GM12891 (cell line): ENCODE measurements around the gene OSER1.
"Not testable (repeated sequence)": the region's sequence is repeated elsewhere in the genome, so short reads cannot be mapped to it uniquely, and the experiment has no call there.

Source experiments
- DNase-seq: peaks from one replicate; pipeline ENCODE4 v3.0.0; 2011; ENCODE audit warnings: low spot score; ENCODE audit not compliant: insufficient read length
- FAIRE-seq: peaks from 2 replicates; lab custom pipeline; 2011; peaks lifted over from hg19 to GRCh38; lab: Jason Lieb, UNC
- PAX5 ChIP-seq: IDR thresholded peaks from 2 replicates; pipeline ENCODE4 v1.6.1; 2011; ENCODE audit warnings: low read length, moderate library complexity, mild to moderate bottlenecking; ENCODE audit not compliant: insufficient read depth, severe bottlenecking
- POLR2A ChIP-seq: IDR thresholded peaks from 2 replicates; pipeline ENCODE4 v1.6.1; 2011; ENCODE audit warnings: low read depth, low read length, control low read depth
- POLR2AphosphoS5 ChIP-seq: IDR thresholded peaks from 2 replicates; pipeline ENCODE4 v1.6.1; 2011; ENCODE audit warnings: low read depth, low read length, control low read depth
- POU2F2 ChIP-seq: IDR thresholded peaks from 2 replicates; pipeline ENCODE4 v1.6.1; 2011; ENCODE audit warnings: low read depth, mild to moderate bottlenecking, control low read depth, low read length, moderate library complexity
- SPI1 ChIP-seq: IDR thresholded peaks from 2 replicates; pipeline ENCODE4 v1.6.1; 2011; ENCODE audit warnings: low read depth, low read length, control low read depth
- TAF1 ChIP-seq: IDR thresholded peaks from 2 replicates; pipeline ENCODE4 v1.6.1; 2011; ENCODE audit warnings: low read depth, low read length, control low read depth

The OSER1 gene

DNA sequence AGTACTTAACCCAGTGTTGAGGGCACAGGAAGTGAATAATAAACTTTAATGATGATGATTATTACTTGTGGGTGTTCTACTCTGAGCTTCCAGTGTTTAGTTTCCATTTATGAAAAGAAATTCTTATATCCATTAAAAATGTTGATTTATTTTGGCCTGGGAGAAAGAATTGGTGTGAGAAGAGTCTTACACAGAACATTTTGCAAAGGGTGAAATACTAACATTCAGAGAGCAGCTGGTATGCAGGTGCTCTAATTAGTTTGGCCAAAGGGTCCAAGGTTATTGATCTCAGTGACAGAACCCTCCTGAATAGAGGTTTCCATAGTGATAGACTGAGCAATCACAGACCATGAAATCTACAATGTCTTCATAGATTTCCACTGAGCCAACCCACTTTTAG lies 4.4 kb downstream of the OSER1 start:
- no peak for FAIRE-seq

GRCh38 chr20:44204832-44205215 lies 5.7 kb downstream of the OSER1 start:
- DNase-seq, result no peak
- FAIRE-seq, result no peak
- TF ChIP-seq POLR2A (no peak), SPI1 (no peak), PAX5 (no peak), TAF1 (no peak), POU2F2 (no peak), POLR2AphosphoS5 (no peak)

More for the DNA sequence above, 4.4 kb downstream of the OSER1 start:
- TF ChIP-seq TAF1, result no peak
- TF ChIP-seq POLR2A, result no peak
- no peak for TF ChIP-seq POU2F2
- no peak for TF ChIP-seq PAX5
- TF ChIP-seq SPI1, result no peak
- TF ChIP-seq POLR2AphosphoS5, result no peak
- DNase-seq, result no peak

DNA sequence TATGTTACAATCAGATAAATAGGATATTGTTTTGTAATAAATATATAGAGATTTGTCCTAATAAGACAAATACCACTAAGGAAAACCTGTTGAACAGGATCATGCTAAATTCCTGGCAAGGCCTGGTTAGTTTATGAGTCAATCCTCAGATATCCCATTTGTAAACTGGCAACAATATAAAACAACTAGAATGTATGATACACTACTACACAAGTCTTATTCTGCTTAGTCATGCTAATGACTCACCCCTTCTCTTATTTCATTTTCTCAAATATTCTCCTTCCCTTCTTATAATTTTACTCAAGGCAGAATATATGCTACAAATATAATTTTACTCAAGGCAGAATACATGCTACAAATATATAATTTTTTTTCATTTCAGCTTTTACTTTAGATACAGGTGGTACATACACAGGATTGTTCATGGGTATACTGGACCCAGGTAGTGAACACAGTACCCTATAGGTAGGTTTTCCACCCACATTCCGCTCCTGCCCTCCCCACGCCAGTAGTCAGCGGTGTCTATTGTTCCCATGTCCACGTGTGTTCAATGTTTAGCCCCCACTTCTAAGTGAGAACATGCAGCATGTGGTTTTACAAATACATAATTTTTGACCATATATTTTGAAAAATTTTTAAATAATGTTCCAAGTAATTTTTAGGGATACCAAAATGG lies 6.3 kb downstream of the OSER1 start:
- FAIRE-seq (no peak), DNase-seq (no peak)
- TF ChIP-seq SPI1 (no peak), TAF1 (no peak), POLR2AphosphoS5 (no peak)

GRCh38 chr20:44203161-44203560 lies 7.4 kb downstream of the OSER1 start:
- TF ChIP-seq POU2F2 (no peak), POLR2A (no peak), TAF1 (no peak), POLR2AphosphoS5 (no peak), PAX5 (no peak), SPI1 (no peak)
- FAIRE-seq (no peak), DNase-seq (no peak)

GRCh38 chr20:44200983-44201382 lies 9.6 kb downstream of the OSER1 start:
- DNase-seq (no peak), FAIRE-seq (no peak)
- TF ChIP-seq PAX5, result no peak
- no peak for TF ChIP-seq POLR2AphosphoS5
- no peak for TF ChIP-seq POU2F2
- no peak for TF ChIP-seq POLR2A
- TF ChIP-seq SPI1, result no peak
- TF ChIP-seq TAF1, result no peak

- DNase-seq (no peak), FAIRE-seq (no peak)
- TF ChIP-seq SPI1, result no peak
Observed at GRCh38 chr20:44200371-44200770, 10.2 kb downstream of the OSER1 start.

GRCh38 chr20:44199877-44200276 lies 10.7 kb downstream of the OSER1 start:
- TF ChIP-seq TAF1 (no peak), SPI1 (no peak), PAX5 (no peak)
- DNase-seq (no peak), FAIRE-seq (no peak)

DNA sequence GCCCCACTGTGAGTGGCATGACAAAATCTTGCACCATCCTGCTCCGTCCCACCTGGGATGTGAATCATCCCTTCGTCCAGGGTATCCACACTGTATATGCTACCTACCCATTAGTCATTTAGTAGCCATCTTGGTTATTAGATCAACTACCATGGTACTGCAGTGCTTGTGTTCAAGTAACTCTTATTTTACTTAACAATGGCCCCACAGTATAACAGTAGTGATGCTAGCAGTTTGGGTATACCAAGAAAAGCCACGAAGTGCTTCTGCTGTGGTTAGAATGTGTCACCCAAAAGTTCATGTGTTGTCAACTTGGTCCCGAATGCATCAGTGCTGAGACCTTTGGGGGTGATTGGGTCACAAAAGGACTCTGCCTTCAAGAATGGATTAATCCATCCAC lies 11.7 kb downstream of the OSER1 start:
- FAIRE-seq, result no peak
- no peak for DNase-seq
- no peak for TF ChIP-seq TAF1
- no peak for TF ChIP-seq PAX5
- no peak for TF ChIP-seq POLR2AphosphoS5
- TF ChIP-seq POU2F2, result no peak
- no peak for TF ChIP-seq SPI1
- TF ChIP-seq POLR2A, result no peak

DNA sequence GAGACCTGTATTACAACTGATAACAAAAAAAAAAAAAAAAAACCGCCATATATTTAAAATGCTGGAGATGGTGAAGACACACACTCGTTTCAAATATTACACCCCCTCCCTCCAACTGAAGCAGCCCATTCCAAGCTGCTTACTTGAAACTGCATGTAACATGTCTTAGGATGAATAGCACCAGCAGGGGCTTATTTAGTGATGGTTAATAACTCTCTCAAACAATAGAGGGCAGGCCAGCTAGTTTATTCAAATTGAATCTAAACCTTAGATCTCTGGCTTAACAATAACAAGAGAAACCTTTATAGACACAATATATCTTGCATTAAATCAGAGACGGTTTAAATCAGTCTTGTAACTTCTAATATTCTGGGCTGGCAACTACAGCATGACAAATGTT lies 14.3 kb downstream of the OSER1 start:
- no peak for TF ChIP-seq POLR2A
- no peak for TF ChIP-seq SPI1
- no peak for TF ChIP-seq POLR2AphosphoS5
- TF ChIP-seq POU2F2, result no peak
- no peak for TF ChIP-seq TAF1
- no peak for TF ChIP-seq PAX5
- FAIRE-seq, result no peak
- no peak for DNase-seq

- FAIRE-seq (no peak), DNase-seq (no peak)
- TF ChIP-seq POLR2AphosphoS5, result no peak
- TF ChIP-seq TAF1, result no peak
- TF ChIP-seq SPI1, result no peak
- TF ChIP-seq POLR2A, result no peak
- TF ChIP-seq PAX5, result no peak
- TF ChIP-seq POU2F2, result no peak
Observed at GRCh38 chr20:44195605-44196004, 15.0 kb downstream of the OSER1 start.

GRCh38 chr20:44193801-44194200 lies 16.8 kb downstream of the OSER1 start:
- no peak for DNase-seq
- no peak for TF ChIP-seq POLR2A
- no peak for TF ChIP-seq SPI1
- no peak for TF ChIP-seq TAF1
- no peak for TF ChIP-seq PAX5
- no peak for TF ChIP-seq POLR2AphosphoS5
- no peak for TF ChIP-seq POU2F2
- no peak for FAIRE-seq

- DNase-seq, FAIRE-seq: not testable (repeated sequence)
Observed at GRCh38 chr20:44191640-44192039, 18.9 kb downstream of the OSER1 start.

- FAIRE-seq (peak; percentile 23), DNase-seq (peak; percentile 50)
Observed at GRCh38 chr20:44190197-44190852, 20.2 kb downstream of the OSER1 start.
